CD14-positive monocyte (primary cell): ENCODE data around the gene LMBRD1. TPM values are rescaled to one million over a fixed set of nuclear protein-coding genes. Genes with fewer than 3 reads are reported as not detected.

ENCODE experiments used
- DNase-seq, 3 donors: peaks; one replicate each; pipeline ENCODE4 v3.0.0-alpha.2; 2011 to 2022
- H2AFZ ChIP-seq: 2 replicates; pipeline ENCODE4 v1.6.0; 2012; ENCODE audit warnings: mild to moderate bottlenecking, low read depth, low read length, inconsistent platforms; ENCODE audit not compliant: insufficient read depth, poor library complexity, severe bottlenecking
- H3K27ac ChIP-seq, 2 donors: 1 replicate in 1 of 2; 2 replicates in 1 of 2; pipeline ENCODE4 v1.5.1; 2012 to 2013; ENCODE audit warnings: low read length in 2 of 2, control low read depth in 1 of 2, inconsistent platforms in 1 of 2, low read depth in 1 of 2, mild to moderate bottlenecking in 1 of 2
- H3K27me3 ChIP-seq, 2 donors: one replicate each; pipeline versions ENCODE4 v1.6.0 to v1.6.1; 2011 to 2013; ENCODE audit warnings: low read length in 2 of 2; ENCODE audit not compliant: control insufficient read depth in 2 of 2, insufficient read depth in 2 of 2
- H3K36me3 ChIP-seq, 2 donors: replicated peaks in 1 of 2; 1 replicate in 1 of 2; 2 replicates in 1 of 2; pipeline versions ENCODE4 v1.5.1 to v1.6.1; 2012 to 2013; ENCODE audit warnings: low read length in 2 of 2, control low read depth in 1 of 2, inconsistent platforms in 1 of 2, mild to moderate bottlenecking in 1 of 2; ENCODE audit not compliant: insufficient read depth in 2 of 2, control insufficient read depth in 1 of 2
- H3K4me1 ChIP-seq, 2 donors: 1 replicate in 1 of 2; 2 replicates in 1 of 2; pipeline versions ENCODE4 v1.5.1 to v1.6.1; 2012 to 2013; ENCODE audit warnings: low read length in 2 of 2, control low read depth in 1 of 2, inconsistent platforms in 1 of 2, mild to moderate bottlenecking in 1 of 2, moderate library complexity in 1 of 2; ENCODE audit not compliant: insufficient read depth in 2 of 2, control insufficient read depth in 1 of 2
- H3K4me2 ChIP-seq: replicated peaks from 2 replicates; pipeline ENCODE3; 2012; ENCODE audit warnings: low read length, moderate library complexity, mild to moderate bottlenecking; ENCODE audit not compliant: poor library complexity, severe bottlenecking; ENCODE audit errors: extremely low read depth
- H3K4me3 ChIP-seq, 3 experiments: fragments of 200-600 bp in 1 of 3; sonication (generic) in 1 of 3; replicated peaks in 1 of 3; 1 replicate in 2 of 3; 2 replicates in 1 of 3; pipeline ENCODE4 v1.5.1; 2011 to 2013; ENCODE audit warnings: low read length in 3 of 3, mild to moderate bottlenecking in 3 of 3, control low read depth in 2 of 3, low read depth in 2 of 3, inconsistent platforms in 1 of 3, moderate library complexity in 1 of 3
- H3K79me2 ChIP-seq: 2 replicates; pipeline ENCODE4 v1.6.0; 2012; ENCODE audit warnings: mild to moderate bottlenecking, control low read depth, inconsistent platforms, low read length, moderate library complexity; ENCODE audit not compliant: insufficient read depth
- H3K9ac ChIP-seq: 2 replicates; pipeline ENCODE4 v1.6.0; 2017; ENCODE audit warnings: low read length, mild to moderate bottlenecking; ENCODE audit not compliant: insufficient read depth, poor library complexity, severe bottlenecking
- H3K9me3 ChIP-seq, 2 donors: replicated peaks in 1 of 2; 1 replicate in 1 of 2; 2 replicates in 1 of 2; pipeline versions ENCODE4 v1.5.1 to v1.6.1; 2012 to 2013; ENCODE audit warnings: low read length in 2 of 2, control low read depth in 1 of 2; ENCODE audit not compliant: control insufficient read depth in 1 of 2, insufficient read depth in 1 of 2
- H4K20me1 ChIP-seq: 2 replicates; pipeline ENCODE4 v1.6.0; 2012; ENCODE audit warnings: mild to moderate bottlenecking, low read length, control low read depth, moderate library complexity; ENCODE audit not compliant: insufficient read depth
- H3K27ac Mint-ChIP-seq, 7 donors: one replicate each; pipeline ENCODE4 v1.8.0; 2020; ENCODE audit warnings: mild to moderate bottlenecking in 7 of 7, mixed read lengths in 7 of 7, moderate library complexity in 6 of 7, inconsistent platforms in 2 of 7
- H3K27me3 Mint-ChIP-seq, 3 donors: one replicate each; pipeline ENCODE4 v1.8.0; 2021 to 2022; ENCODE audit warnings: low read depth in 3 of 3, mild to moderate bottlenecking in 3 of 3, mixed read lengths in 3 of 3, moderate library complexity in 3 of 3, inconsistent platforms in 1 of 3
- H3K36me3 Mint-ChIP-seq, 2 donors: one replicate each; pipeline ENCODE4 v1.8.0; 2020; ENCODE audit warnings: mixed read lengths in 2 of 2, inconsistent platforms in 1 of 2, mild to moderate bottlenecking in 1 of 2
- H3K4me1 Mint-ChIP-seq: one replicate; pipeline ENCODE4 v1.8.0; 2020; ENCODE audit warnings: mild to moderate bottlenecking, mixed read lengths
- H3K4me3 Mint-ChIP-seq, 2 donors: one replicate each; pipeline ENCODE4 v1.8.0; 2020; ENCODE audit warnings: mild to moderate bottlenecking in 2 of 2, mixed read lengths in 2 of 2, moderate library complexity in 1 of 2
- H3K9me3 Mint-ChIP-seq, 7 donors: one replicate each; pipeline ENCODE4 v1.8.0; 2020 to 2022; ENCODE audit warnings: mixed read lengths in 7 of 7, mild to moderate bottlenecking in 6 of 7, moderate library complexity in 6 of 7, inconsistent platforms in 2 of 7
- CTCF ChIP-seq: fragments of 200-600 bp; IDR thresholded peaks from one replicate; pipeline ENCODE4 v1.8.0; 2022; ENCODE audit warnings: antibody characterized with exemption, mild to moderate bottlenecking
- WGBS: methylation state at CpG from one replicate; pipeline ENCODE4 v1.1.5; 2013; ENCODE audit warnings: missing lambda C conversion rate; ENCODE audit not compliant: insufficient coverage; 5-methylcytosine and 5-hydroxymethylcytosine counted together
- intact Hi-C, 2 donors: fragments of 100-400 bp; cut with micrococcal nuclease; formaldehyde crosslinking; loops; one replicate each; pipeline versions ENCODE4 v1.15.0 to v1.15.1; 2023
- polyA plus RNA-seq, 3 donors: library from polyadenylated mRNA; depleted of rRNA in 1 of 3; unstranded in 2 of 3; stranded (reverse) in 1 of 3; fragments of 300-500 nt in 2 of 3; fragments of >200 nt in 1 of 3; fragmentation: Illumina TruSeq in 2 of 3; gene quantifications; 1 replicate in 2 of 3; 2 replicates in 1 of 3; pipeline ENCODE4 v1.2.3, GENCODE V29; 2012 to 2021

LMBRD1 gene
- polyA plus RNA-seq, 3 donors, result 24.7 to 71.6 (median 64.2) TPM

- H3K9ac ChIP-seq, result no peak overlapping the region
- H3K4me1 ChIP-seq, result no peaks in the 10 kb centered on the region
- no peak overlapping the region for H3K4me3 ChIP-seq
- H2AFZ ChIP-seq, result no peak overlapping the region
- H3K4me1 Mint-ChIP-seq, result no peaks in the 10 kb centered on the region
- TF ChIP-seq CTCF, result no peak
- no peak for DNase-seq
- no peaks in the 10 kb centered on the region for H3K36me3 Mint-ChIP-seq
- H3K27ac Mint-ChIP-seq, result no peak overlapping the region
- no CpG with 5 or more reads among the region's 1 CpG for WGBS
- H4K20me1 ChIP-seq, result no peaks in the 10 kb centered on the region
- no peak overlapping the region for H3K4me2 ChIP-seq
- H3K36me3 ChIP-seq, result no peaks in the 10 kb centered on the region
- no peak overlapping the region for H3K27ac ChIP-seq
- intact Hi-C loops, result no loop called here
- no peak overlapping the region for H3K4me3 Mint-ChIP-seq
- peaks cover 0 to 3% of the 10 kb centered on the region in 2 donors for H3K9me3 ChIP-seq
- H3K27me3 Mint-ChIP-seq, result peaks cover 0 to 3% (median 0%) of the 10 kb centered on the region in 3 donors
- no peaks in the 10 kb centered on the region for H3K79me2 ChIP-seq
- peaks cover 0 to 14% (median 9%) of the 10 kb centered on the region in 7 donors for H3K9me3 Mint-ChIP-seq
- H3K27me3 ChIP-seq, result no peaks in the 10 kb centered on the region
Measured at GRCh38 chr6:69630767-69631166, 166.0 kb downstream of the LMBRD1 start.

- Mint-ChIP-seq H3K27me3 (peaks cover 0 to 2% (median 0%) of the 10 kb centered on the region in 3 donors), H3K4me3 (no peak overlapping the region), H3K36me3 (no peaks in the 10 kb centered on the region), H3K27ac (no peak overlapping the region), H3K9me3 (peaks cover 0 to 17% (median 6%) of the 10 kb centered on the region in 7 donors), H3K4me1 (no peaks in the 10 kb centered on the region)
- Histone ChIP-seq H3K4me2 (no peak overlapping the region), H3K79me2 (no peaks in the 10 kb centered on the region), H3K27me3 (no peaks in the 10 kb centered on the region), H2AFZ (no peak overlapping the region), H3K9me3 (peaks cover 0 to 3% of the 10 kb centered on the region in 2 donors), H3K27ac (no peak overlapping the region), H3K4me3 (no peak overlapping the region), H4K20me1 (no peaks in the 10 kb centered on the region), H3K4me1 (no peaks in the 10 kb centered on the region), H3K36me3 (no peaks in the 10 kb centered on the region), H3K9ac (no peak overlapping the region)
- WGBS, result no CpG with 5 or more reads among the region's 1 CpG
- intact Hi-C loops, result no loop called here
- no peak for DNase-seq
- no peak for TF ChIP-seq CTCF
Measured at GRCh38 chr6:69627625-69628024, 169.2 kb downstream of the LMBRD1 start.
